Loucy (cell line): ENCODE measurements around the gene UNK.

ENCODE experiments used
- EZH2phosphoT487 ChIP-seq: fragments of 200-600 bp; IDR thresholded peaks from 2 replicates; pipeline ENCODE4 v1.6.1; 2018; ENCODE audit warnings: antibody characterized with exemption, mild to moderate bottlenecking, moderate library complexity, borderline replicate concordance
- TF ChIP-seq, protein P1 (sequence below): fragments of 200-600 bp; sonication (generic); conservative IDR thresholded peaks from 2 replicates; pipeline ENCODE4 v1.5.1; 2014; ENCODE audit warnings: mild to moderate bottlenecking, antibody characterized with exemption, low read length

DNA sequence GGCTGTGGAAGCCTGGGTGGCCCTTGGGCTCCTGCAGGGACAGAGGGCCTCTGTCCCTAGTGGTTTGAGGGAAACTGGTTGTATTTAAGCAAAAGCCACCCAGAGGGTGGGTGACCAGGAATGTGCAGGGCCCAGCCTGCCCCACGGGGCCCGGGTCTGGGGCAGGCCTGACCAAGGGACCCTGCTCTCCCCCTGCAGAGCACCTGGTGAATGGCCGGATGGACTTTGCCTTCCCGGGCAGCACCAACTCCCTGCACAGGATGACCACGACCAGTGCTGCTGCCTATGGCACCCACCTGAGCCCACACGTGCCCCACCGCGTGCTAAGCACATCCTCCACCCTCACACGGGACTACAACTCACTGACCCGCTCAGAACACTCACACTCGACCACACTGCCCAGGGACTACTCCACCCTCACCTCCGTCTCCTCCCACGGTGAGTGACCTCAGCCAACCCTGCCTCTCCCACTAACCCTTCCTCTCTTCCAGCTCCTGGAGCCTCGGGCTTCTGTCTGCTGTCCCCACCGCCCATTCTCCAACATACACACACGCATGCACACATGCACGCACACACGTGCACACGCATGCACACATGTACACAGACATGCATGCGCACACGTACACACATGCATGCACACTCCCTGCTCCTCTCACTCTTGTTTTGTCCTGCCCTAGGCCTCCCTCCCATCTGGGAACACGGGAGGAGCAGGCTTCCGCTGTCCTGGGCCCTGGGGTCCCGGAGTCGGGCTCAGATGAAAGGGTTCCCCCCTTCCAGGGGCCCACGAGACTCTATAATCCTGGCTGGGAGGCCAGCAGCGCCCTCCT lies 30.0 kb upstream of the UNK start:
- no peak for TF ChIP-seq EZH2phosphoT487
- TF ChIP-seq, protein P1, sequence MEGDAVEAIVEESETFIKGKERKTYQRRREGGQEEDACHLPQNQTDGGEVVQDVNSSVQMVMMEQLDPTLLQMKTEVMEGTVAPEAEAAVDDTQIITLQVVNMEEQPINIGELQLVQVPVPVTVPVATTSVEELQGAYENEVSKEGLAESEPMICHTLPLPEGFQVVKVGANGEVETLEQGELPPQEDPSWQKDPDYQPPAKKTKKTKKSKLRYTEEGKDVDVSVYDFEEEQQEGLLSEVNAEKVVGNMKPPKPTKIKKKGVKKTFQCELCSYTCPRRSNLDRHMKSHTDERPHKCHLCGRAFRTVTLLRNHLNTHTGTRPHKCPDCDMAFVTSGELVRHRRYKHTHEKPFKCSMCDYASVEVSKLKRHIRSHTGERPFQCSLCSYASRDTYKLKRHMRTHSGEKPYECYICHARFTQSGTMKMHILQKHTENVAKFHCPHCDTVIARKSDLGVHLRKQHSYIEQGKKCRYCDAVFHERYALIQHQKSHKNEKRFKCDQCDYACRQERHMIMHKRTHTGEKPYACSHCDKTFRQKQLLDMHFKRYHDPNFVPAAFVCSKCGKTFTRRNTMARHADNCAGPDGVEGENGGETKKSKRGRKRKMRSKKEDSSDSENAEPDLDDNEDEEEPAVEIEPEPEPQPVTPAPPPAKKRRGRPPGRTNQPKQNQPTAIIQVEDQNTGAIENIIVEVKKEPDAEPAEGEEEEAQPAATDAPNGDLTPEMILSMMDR, result no peak
